ENCODE measurements around the gene RAB13. TPM values are rescaled to one million over a fixed set of nuclear protein-coding genes. Genes with fewer than 3 reads are reported as not detected.

The RAB13 gene
- total and polyA plus RNA-seq, 2 of the 13 experiments (the other 11 are each of a cell fraction or from before 2014, with no cell fraction given), result 15.9 to 24.7 TPM

GRCh38 chr1:153977250-153978240, 8.6 kb downstream of the RAB13 start, which contains the start of gene JTB (continued):
- TF ChIP-seq HMGXB3 (CRISPR knock-in tag; IDR thresholded peaks at IDR 0.05; ENCODE audit: borderline replicate concordance), result peak; percentile 98
- peak; percentile 81 for TF ChIP-seq SMYD3 (CRISPR knock-in tag; IDR thresholded peaks at IDR 0.05)
- peak; percentile 66; the same call in 1 of the 2 replicates for TF ChIP-seq ZNF580 (CRISPR knock-in tag; IDR thresholded peaks at IDR 0.05; ENCODE audit: borderline replicate concordance, low read depth)
- no peak for TF ChIP-seq ZNF570 (CRISPR knock-in tag; IDR thresholded peaks at IDR 0.05; ENCODE audit: borderline replicate concordance)
- peak; percentile 92; the same call in 1 of the 2 replicates for TF ChIP-seq SATB2 (CRISPR knock-in tag; IDR thresholded peaks at IDR 0.05)
- 0 out of 2 replicates have a peak, but pooled peaks have one; percentile 18 for TF ChIP-seq PPARG (CRISPR knock-in tag; conservative IDR thresholded peaks at IDR 0.05)
- no peak for TF ChIP-seq SP1 (IDR thresholded peaks at IDR 0.05)
- TF ChIP-seq SP1 (CRISPR knock-in tag; IDR thresholded peaks at IDR 0.05), result 0 out of 2 replicates have a peak, but pooled peaks have one; percentile 15
- TF ChIP-seq THYN1 (CRISPR knock-in tag; IDR thresholded peaks at IDR 0.05; ENCODE audit: borderline replicate concordance, low read depth), result peak; percentile 83; the same call in 1 of the 2 replicates
- peak; percentile 83 for TF ChIP-seq ZNF777 (CRISPR knock-in tag; IDR thresholded peaks at IDR 0.05)
- TF ChIP-seq WIZ (CRISPR knock-in tag; IDR thresholded peaks at IDR 0.05), result no peak
- TF ChIP-seq PHF8 (CRISPR knock-in tag; IDR thresholded peaks at IDR 0.05), result peak; percentile 85
- no peak for TF ChIP-seq ZKSCAN1 (IDR thresholded peaks at IDR 0.05; ENCODE audit: low read length)
- peak; percentile 58 for TF ChIP-seq RBM39 (IDR thresholded peaks at IDR 0.05; ENCODE audit: low read depth, low read length, poor library complexity, severe bottlenecking)
- TF ChIP-seq HES4 (CRISPR knock-in tag; IDR thresholded peaks at IDR 0.05; ENCODE audit: borderline replicate concordance), result peak; percentile 37
- TF ChIP-seq ZNF407 (CRISPR knock-in tag; IDR thresholded peaks at IDR 0.05; ENCODE audit: not compliant biosample characterization), result peak; percentile 95
